ENCODE results near the gene MSH5. TPM values are rescaled to one million over a fixed set of nuclear protein-coding genes. Genes with fewer than 3 reads are reported as not detected.

The MSH5 gene
- polyA plus RNA-seq, 2 of the 4 experiments (the other 2 are of a cell fraction), result 17.4 to 36.5 TPM

GRCh38 chr6:31725502-31726350 lies 14.1 kb upstream of the MSH5 start:
- ChIA-PET POLR2A (interaction anchor here (0.7 to 1.7 kb wide), 2 partner anchors 8 to 22 kb away, joined by 4 to 6 read pairs; no protein-coding TSS in a partner anchor), CTCF (interaction anchor here (0.7 to 3.9 kb wide), 4 partner anchors 12 to 151 kb away, joined by 3 to 10 read pairs (median 5); partner anchors contain the start of gene CLIC1)
- 92% methylated on average over 12 of the region's 12 CpGs for WGBS (ENCODE audit: missing lambda C conversion rate)
- Histone ChIP-seq H3K4me3 (no peak overlapping the region), H3K27ac (no peak overlapping the region), H3K4me1 (peaks cover 5% of the 10 kb centered on the region; the same call in 2 of the 3 replicates), H3K9me3 (no peaks in the 10 kb centered on the region), H3K4me2 (no peak overlapping the region)
- TF ChIP-seq MAFK (IDR thresholded peaks at IDR 0.05; ENCODE audit: partially characterized antibody) (no peak), HEYL (CRISPR knock-in tag; IDR thresholded peaks at IDR 0.05) (no peak), RNF2 (IDR thresholded peaks at IDR 0.05; ENCODE audit: borderline replicate concordance, low read depth) (no peak)
- FAIRE-seq, result no peak
- no peak for ATAC-seq
- no peak for DNase-seq (ENCODE audit: low read depth in 1 of 2, low spot score in 1 of 2)

DNA sequence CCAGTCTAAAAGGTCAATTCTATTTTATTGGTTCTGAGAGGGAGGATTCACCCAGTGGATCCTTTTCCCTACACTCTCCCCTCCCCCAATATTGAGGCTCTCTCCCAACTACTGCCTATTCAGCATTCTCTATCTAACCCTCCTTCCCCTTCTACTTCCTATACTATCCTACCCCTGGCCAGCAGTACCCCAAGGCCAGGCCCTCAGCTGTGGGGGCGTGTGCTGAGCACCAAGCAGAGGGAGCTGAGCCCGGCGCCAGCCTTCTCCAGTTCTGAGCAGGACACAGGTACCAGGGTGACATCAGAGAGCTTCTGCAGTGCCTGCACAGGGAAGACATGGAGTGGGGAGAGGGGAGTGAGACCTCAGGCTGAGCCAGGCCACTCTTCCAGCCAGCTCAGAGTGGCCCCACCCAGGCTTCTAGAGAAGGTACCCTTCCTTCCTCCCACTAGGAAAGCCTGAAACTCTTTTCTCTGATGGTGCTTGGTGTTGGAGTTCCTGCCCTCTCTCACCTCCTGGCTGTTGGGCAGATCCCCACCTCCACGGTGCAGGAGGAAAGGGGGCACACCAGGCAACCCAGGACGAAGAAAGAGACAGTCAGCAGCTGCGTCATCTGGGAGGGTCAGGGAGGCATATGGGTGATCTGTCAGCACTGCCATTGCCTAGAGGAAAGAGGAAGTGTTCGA lies 12.6 kb upstream of the MSH5 start:
- Histone ChIP-seq H3K9me3 (no peaks in the 10 kb centered on the region), H3K27ac (no peak overlapping the region), H3K4me1 (peaks cover 8% of the 10 kb centered on the region; the same call in 2 of the 3 replicates), H3K4me3 (no peak overlapping the region), H3K4me2 (no peak overlapping the region)
- DNase-seq (ENCODE audit: low read depth in 1 of 2, low spot score in 1 of 2), result no peak
- FAIRE-seq, result no peak
- POLR2A ChIA-PET, result interaction anchor here (0.6 kb wide), 1 partner anchor 67 kb away, joined by 5 read pairs; no protein-coding TSS in a partner anchor
- CTCF ChIA-PET, result interaction anchor here (1.0 to 4.7 kb wide), 5 partner anchors 11 to 103 kb away, joined by 3 to 26 read pairs (median 10); partner anchors contain the start of genes CLIC1 and LY6G5C
- TF ChIP-seq MAFK (IDR thresholded peaks at IDR 0.05; ENCODE audit: partially characterized antibody) (peak; percentile 9), ZC3H11A (IDR thresholded peaks at IDR 0.05) (no peak), SMC3 (IDR thresholded peaks at IDR 0.05) (no peak), HDAC2 (IDR thresholded peaks at IDR 0.05) (no peak)
- WGBS (ENCODE audit: missing lambda C conversion rate), result 90% methylated on average over 5 of the region's 7 CpGs
- ATAC-seq, result no peak

GRCh38 chr6:31727717-31728671 lies 11.8 kb upstream of the MSH5 start:
- H3K4me2 ChIP-seq, result no peak overlapping the region; the same call in 1 of the 3 replicates
- no peak overlapping the region; a peak in 1 of 6 replicates for H3K27ac ChIP-seq
- DNase-seq (ENCODE audit: low read depth in 1 of 2, low spot score in 1 of 2), result no peak
- CTCF ChIA-PET, result interaction anchor here (1.0 to 4.7 kb wide), 12 partner anchors 10 to 103 kb away, joined by 3 to 30 read pairs (median 8); partner anchors contain the start of genes CLIC1, LY6G5C and MSH5
- H3K4me3 ChIP-seq, result no peak overlapping the region
- no peak for ATAC-seq
- no peaks in the 10 kb centered on the region for H3K9me3 ChIP-seq
- no peak for TF ChIP-seq MAZ (IDR thresholded peaks at IDR 0.05; ENCODE audit: borderline replicate concordance, low read depth, low read length)
- no peak for TF ChIP-seq NPAS2 (CRISPR knock-in tag; IDR thresholded peaks at IDR 0.05; ENCODE audit: borderline replicate concordance)
- TF ChIP-seq POLR2A (IDR thresholded peaks at IDR 0.05; ENCODE audit: low read length), result no peak
- no peak for TF ChIP-seq SREBF2 (IDR thresholded peaks at IDR 0.05)
- TF ChIP-seq ZSCAN20 (CRISPR knock-in tag; IDR thresholded peaks at IDR 0.05), result no peak
- no peak for TF ChIP-seq PHF8 (IDR thresholded peaks at IDR 0.05; ENCODE audit: borderline replicate concordance, low read depth)
- no peak for TF ChIP-seq FOXS1 (CRISPR knock-in tag; IDR thresholded peaks at IDR 0.05)
- no peak for TF ChIP-seq PBX3 (IDR thresholded peaks at IDR 0.05)
- TF ChIP-seq KDM5A (IDR thresholded peaks at IDR 0.05), result no peak
- no peak for TF ChIP-seq MAFK (IDR thresholded peaks at IDR 0.05; ENCODE audit: partially characterized antibody)
- TF ChIP-seq TFCP2L1 (CRISPR knock-in tag; IDR thresholded peaks at IDR 0.05), result no peak
- POLR2A ChIA-PET, result interaction anchor here (0.6 kb wide), 1 partner anchor 66 kb away, joined by 5 read pairs; no protein-coding TSS in a partner anchor
- FAIRE-seq, result no peak
- 92% methylated on average over 36 of the region's 41 CpGs for WGBS (ENCODE audit: missing lambda C conversion rate)
- peaks cover 8% of the 10 kb centered on the region; the same call in 2 of the 3 replicates for H3K4me1 ChIP-seq

Measured in A549 (cell line).